SH-SY5Y (cell line): ENCODE measurements around the gene ZP1.

Experiments used
- GATA2 ChIP-seq: IDR thresholded peaks from 2 replicates; pipeline ENCODE4 v1.6.1; 2011; ENCODE audit warnings: mild to moderate bottlenecking, low read depth, low read length
- GATA3 ChIP-seq: IDR thresholded peaks from 2 replicates; pipeline ENCODE4 v1.6.1; 2011; ENCODE audit warnings: low read depth, mild to moderate bottlenecking, low read length, moderate library complexity

DNA sequence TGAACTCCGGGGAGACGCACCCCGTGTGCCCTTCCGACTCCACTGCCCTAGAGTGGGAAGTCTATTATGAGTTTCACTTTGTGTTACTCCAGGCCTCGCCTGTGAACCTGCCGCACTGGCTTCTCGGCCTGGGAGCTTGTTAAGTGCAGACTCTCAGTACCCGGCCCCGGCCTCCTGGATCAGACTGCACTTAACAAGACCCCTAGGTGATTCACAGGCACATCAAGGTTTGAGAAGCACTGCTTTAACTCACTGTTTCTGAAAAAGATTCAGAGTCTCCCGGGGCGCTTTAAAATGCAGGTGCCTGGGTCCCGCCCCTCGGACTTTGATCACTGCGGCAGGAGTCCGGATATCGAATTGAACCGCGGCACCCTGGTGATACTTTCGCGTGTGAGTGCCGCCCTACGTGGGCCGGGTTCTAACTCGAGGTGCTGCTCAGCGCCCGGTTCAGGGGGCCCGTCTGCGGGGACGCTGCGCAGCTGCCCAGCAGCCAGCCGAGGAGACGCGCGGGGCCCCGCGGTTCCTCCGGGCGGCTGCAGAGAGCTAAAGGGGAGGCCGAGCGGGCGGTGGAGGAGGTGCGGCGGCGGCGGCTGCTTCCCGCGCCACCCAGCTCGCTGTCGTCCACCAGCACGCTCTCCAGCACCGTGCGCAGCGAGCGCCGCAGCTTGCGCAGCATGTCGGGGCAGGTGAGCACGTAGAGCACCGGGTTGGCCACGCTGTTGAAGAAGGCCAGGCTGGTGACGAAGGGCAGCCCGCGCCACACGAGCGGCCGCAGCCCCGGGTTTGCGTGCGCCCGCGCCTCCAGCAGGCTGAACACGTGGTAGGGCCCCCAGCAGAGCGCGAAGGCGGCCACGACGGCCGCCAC is 15.0 kb upstream of the ZP1 start:
- no peak for TF ChIP-seq GATA3
- no peak for TF ChIP-seq GATA2
